H1 (cell line): ENCODE measurements around the gene ZNF407. TPM values are rescaled to one million over a fixed set of nuclear protein-coding genes. Genes with fewer than 3 reads are reported as not detected.

Source experiments
- ASH2L ChIP-seq: fragments of 200-600, 300-600 bp; sonication (generic); IDR thresholded peaks from one replicate; pipeline ENCODE4 v1.7.1; 2017; ENCODE audit warnings: low read length
- GABPA ChIP-seq: IDR thresholded peaks from 2 replicates; pipeline ENCODE4 v1.6.1; 2011; ENCODE audit warnings: mild to moderate bottlenecking, low read length, moderate library complexity, borderline replicate concordance; ENCODE audit not compliant: insufficient read depth
- POLR2A ChIP-seq, 2 experiments: IDR thresholded peaks; 1 replicate in 1 of 2; 2 replicates in 1 of 2; pipeline ENCODE4 v1.6.1; 2011; ENCODE audit warnings: low read depth in 2 of 2, low read length in 2 of 2, mild to moderate bottlenecking in 2 of 2; ENCODE audit errors: control extremely low read depth in 1 of 2
- SP2 ChIP-seq: IDR thresholded peaks from 2 replicates; pipeline ENCODE4 v1.6.1; 2012; ENCODE audit warnings: mild to moderate bottlenecking, low read length, inconsistent platforms
- USF2 ChIP-seq: IDR thresholded peaks from 2 replicates; pipeline ENCODE4 v1.6.1; 2011; ENCODE audit warnings: low read length, improper control_type of control experiment
- polyA plus RNA-seq, 7 experiments: library from polyadenylated mRNA; depleted of rRNA in 3 of 7; stranded (reverse) in 5 of 7; unstranded in 2 of 7; fragments of >200 nt in 5 of 7; fragments of 200-250 nt in 2 of 7; gene quantifications; 1 replicate in 5 of 7; 2 replicates in 1 of 7; 4 replicates in 1 of 7; pipeline versions ENCODE4 v1.2.1 to v1.2.3, GENCODE V29; 2011 to 2013; ENCODE audit warnings: missing spikeins in 2 of 7, mixed read lengths in 2 of 7
- total RNA-seq: library from RNA; stranded (reverse); fragmentation: NEBNext Ultra II Directional; extraction: Animal tissue kit (Norgen Biotek cat#: 25700); gene quantifications from 2 replicates; pipeline ENCODE4 v1.2.1, GENCODE V29; 2021

The ZNF407 gene
- total and polyA plus RNA-seq, 2 of the 8 experiments (the other 6 are each of a cell fraction or from before 2014, with no cell fraction given), result 1.5 to 6.8 TPM

GRCh38 chr18:75047240-75047961 lies 449.7 kb downstream of the ZNF407 start (continued):
- TF ChIP-seq POLR2A (IDR thresholded peaks at IDR 0.05; ENCODE audit: control extremely low read depth in 1 of 2, low read depth in 2 of 2, low read length in 2 of 2) (no peak), USF2 (no peak), SP2 (no peak), GABPA (no peak), ASH2L (no peak)
